ENCODE measurements around the gene EFTUD2.

EFTUD2 gene

DNA sequence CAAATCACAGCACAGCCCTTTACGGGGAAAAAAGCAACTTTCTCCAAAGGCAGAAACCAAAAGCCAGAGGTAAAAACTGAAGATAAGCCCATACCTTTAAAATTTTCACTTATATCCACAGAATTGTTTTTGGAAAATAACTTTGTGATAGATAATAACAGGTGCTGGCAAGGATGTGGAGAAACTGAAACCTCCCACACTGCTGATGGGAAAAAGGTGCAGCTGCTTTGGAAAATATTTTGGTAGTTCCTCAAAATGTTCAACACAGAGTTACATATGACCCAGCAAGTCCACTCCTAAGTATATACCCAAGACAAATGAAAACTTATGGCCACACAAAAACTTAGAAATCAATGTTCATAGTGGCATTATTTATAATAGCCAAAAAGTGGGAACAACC, 12.2 kb downstream of the EFTUD2 start:
- no peak for DNase-seq

DNA sequence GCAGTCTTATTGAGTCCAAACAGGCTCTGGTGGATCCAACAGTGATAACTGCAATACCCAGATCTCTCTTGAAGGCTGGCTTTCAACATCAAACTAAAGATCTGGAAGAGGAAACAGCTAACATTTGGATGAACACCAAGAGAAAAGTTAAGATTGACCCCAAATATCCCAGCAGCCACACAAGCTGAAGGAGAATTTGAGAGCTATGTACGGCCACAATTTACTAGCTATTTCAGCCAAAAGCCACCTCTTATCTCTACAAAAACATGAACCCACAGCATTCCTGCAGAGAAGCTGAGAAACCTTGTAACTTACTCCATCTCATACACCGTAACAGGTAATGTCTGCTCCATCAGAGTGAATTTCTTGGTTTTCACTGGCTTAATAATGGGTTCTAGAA, 14.3 kb downstream of the EFTUD2 start:
- no peak for DNase-seq

DNA sequence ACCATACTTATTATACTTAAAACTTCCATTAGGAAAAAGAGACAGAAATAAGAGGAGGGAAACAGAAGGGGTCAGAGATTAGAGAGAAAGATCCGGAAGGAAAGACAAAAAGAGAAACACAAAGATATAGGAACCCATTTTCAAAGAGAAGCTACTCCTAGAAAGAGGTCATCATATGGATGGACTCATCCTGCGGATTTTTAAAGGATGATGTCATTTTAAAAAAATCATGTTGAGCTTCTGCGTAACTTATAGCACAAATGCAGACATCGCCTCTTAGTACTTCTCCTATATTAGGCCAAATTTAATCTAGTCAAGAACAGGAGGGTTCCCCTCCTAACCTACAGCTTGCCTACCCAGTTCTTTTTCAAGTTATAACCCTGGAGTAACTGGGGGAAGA, 18.1 kb downstream of the EFTUD2 start:
- no peak for DNase-seq

GRCh38 chr17:44880062-44880461, 19.2 kb downstream of the EFTUD2 start:
- no peak for DNase-seq

- DNase-seq = no peak
Observed at GRCh38 chr17:44879376-44879775, 19.9 kb downstream of the EFTUD2 start.

GRCh38 chr17:44878627-44879221, 20.5 kb downstream of the EFTUD2 start:
- peak; percentile 18 for DNase-seq

DNA sequence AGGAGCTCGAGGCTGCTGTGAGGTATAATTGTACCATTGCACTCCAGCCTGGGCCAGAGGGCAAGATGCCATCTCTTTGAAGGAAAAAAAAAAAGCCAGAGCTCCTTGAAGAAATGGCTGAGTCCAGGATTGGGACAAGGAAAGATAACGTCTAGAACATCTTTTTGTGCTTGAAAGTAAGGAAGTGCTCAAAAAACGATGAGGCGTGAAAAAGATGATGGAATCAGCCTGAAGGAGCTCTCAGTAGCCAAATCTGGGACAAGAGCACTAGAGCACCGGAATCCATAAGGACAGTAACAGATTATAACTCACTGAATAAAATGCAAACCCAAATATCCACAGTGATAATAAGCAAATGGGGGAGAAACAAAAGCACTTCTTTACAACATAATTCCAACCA, 22.1 kb downstream of the EFTUD2 start:
- no peak for DNase-seq

GRCh38 chr17:44875761-44876160, 23.5 kb downstream of the EFTUD2 start:
- no peak for DNase-seq

GRCh38 chr17:44872131-44872768, 27.0 kb downstream of the EFTUD2 start:
- DNase-seq = no peak

GRCh38 chr17:44871556-44871955, 27.7 kb downstream of the EFTUD2 start:
- no peak for DNase-seq

DNA sequence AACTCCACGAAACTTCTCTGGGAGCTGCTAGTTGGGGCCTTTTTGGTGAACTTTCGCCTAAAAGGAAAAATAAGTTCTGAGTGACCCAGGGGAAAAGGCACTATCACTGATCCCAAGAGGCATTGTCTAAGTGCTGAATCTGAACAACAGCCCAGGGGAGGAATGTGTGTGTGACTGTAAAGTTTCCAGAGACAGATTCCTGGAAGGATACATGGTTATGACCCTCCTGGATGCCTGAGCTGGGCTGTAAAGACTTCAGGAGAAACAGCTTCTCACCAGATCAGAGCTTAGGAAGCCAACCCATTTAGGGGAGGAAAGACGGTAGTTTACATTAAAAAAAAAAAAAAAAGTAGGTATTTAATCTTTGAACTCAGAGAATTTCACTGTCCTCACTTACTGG, 31.4 kb downstream of the EFTUD2 start:
- no peak for DNase-seq

DNA sequence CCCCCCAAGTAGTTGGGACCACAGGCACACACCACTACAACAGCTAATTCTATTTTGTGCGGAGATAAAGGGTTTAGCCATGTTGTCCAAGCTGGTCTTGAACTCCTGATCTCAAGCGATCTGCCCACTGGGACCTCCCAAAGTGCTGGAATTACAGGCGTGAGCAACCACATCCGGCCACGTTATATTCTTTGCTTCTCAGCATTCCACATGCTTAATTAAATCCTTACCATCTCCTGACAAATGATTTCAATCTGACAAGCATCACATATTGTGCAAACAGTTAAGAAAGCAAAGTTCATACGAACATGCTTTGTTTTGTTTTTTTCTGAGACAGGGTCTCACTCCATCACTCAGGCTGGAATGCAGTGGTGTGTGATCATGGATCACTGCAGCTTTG, 33.3 kb downstream of the EFTUD2 start:
- no peak for DNase-seq

GRCh38 chr17:44865231-44865660, 34.0 kb downstream of the EFTUD2 start:
- DNase-seq = peak; percentile 68

DNA sequence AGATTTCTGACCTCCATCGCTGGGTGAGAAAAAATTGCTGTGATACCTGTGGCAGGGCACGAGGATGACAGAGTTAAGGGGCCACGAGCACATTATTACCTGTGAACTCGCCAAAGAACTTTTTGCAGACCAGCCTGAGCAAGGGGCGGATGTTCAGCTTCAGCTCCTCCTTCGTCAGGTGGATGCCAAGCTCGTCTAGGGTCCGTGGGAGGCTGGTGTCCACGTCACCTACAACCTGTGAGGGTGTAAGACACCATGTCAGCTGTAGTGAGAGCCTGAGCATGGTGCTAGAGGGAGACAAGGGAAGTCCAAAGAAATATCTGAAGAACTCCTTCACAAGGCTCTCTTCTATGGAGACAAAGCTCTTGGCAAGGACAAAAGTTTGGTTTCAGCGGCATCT, 34.4 kb downstream of the EFTUD2 start:
- DNase-seq = no peak

GRCh38 chr17:44863061-44863918, 36.0 kb downstream of the EFTUD2 start:
- DNase-seq = no peak

- no peak for DNase-seq
Observed at GRCh38 chr17:44862278-44862914, 36.8 kb downstream of the EFTUD2 start.

- DNase-seq = no peak
Observed at GRCh38 chr17:44859701-44860100, 39.5 kb downstream of the EFTUD2 start.

- no peak for DNase-seq
Observed at GRCh38 chr17:44854192-44854591, 45.1 kb downstream of the EFTUD2 start.

DNA sequence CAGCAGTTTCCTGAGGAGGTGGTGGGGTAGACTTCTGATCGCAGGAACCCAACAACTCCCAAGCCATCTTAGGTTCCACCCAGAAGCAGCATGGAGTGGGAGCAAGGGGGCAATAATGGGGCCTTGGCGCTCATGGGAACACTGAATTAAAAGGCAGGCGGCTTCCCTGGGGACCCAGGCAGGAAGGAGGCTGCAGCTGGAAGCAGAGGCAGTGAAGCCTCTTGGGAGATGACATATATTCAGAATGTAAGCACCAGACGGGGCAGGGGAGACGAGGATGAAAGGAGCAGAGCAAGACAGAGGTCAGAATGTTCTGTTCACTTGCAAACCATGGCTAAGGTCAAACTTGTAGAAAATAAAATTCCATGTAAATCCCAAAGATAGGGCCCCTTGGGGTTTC, 48.6 kb downstream of the EFTUD2 start:
- no peak for DNase-seq

DNA sequence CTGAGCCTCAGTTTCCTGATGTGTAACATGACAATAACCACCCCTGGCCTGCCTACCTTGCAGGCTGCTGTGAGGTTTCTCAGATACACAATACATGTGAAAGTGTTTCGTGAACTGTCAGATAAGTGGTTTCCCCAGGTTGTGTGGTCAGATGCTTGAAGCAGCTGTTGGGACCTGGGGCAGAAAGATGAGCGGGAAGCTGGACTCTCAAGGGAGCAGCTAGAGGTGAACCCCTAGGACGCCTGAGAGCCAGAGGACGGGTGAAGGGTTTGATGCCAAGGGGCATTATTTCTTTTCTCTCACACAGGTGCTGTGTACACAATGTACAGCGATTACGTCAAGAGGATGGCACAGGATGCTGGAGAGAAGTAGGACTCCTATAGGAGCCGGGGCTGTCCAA, 49.2 kb downstream of the EFTUD2 start:
- DNase-seq = no peak

DNA sequence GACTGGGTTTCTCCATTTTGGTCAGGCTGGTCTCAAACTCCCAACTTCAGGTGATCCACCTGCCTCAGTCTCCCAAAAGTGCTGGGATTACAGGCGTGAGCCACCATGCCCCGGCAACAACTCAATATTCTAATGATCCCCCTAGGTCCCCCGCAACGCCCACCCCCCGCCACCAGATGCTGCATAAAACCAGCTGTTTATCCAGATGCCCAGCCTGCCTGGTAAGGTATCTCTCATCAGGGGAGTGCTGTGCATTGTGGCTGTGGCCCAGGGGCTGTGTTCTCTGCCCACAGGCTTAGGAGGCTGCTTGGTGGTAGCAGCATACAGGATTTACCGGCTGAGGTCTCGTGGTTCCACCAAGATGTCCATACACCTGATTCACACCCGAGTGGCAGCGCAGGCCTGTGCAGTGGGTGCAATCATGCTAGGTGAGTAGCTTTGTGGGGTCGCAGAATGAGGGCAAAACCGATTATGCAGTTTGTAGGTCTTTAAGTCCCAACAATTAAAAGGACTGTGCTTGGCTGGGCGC, 50.2 kb downstream of the EFTUD2 start:
- no peak for DNase-seq

- DNase-seq = no peak
Observed at GRCh38 chr17:44848257-44848795, 50.9 kb downstream of the EFTUD2 start.

DNA sequence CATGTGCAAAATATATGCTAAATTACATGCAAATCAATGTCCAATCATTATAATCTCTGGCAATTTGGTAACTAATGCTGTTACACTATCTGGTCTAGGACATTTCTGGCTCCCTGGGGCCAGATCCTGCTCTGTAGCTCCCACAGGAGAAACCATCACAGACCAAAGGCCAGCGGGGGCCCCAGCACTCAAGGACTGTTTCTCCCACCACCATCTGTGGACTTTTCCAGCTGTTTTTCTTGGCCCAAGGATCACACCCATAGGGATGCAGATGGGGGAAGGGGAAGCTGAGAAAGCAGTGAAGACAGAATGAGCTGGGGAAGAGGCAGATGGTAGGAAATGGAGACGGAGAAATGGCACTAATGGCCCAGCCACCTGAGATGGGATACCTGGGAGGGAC, 51.7 kb downstream of the EFTUD2 start, which contains the start of gene HIGD1B:
TSS of gene HIGD1B (plus strand) at position 298 of the 400 bp plus-strand sequence. CDS start 270 bp downstream, outside the sequence.
- no peak for DNase-seq

Data from activated gamma-delta T cell treated with Interleukin-2 at 50 U/mL for 16 hours (primary cell).